HG03378 (cell line): ENCODE measurements around the gene AHDC1.

Experiments
- ATAC-seq: cut with Tn5 transposase; IDR thresholded peaks from one replicate; pipeline ENCODE4 v1.9.1; 2021; ENCODE audit warnings: mild to moderate bottlenecking, moderate library complexity; ENCODE audit not compliant: unreplicated experiment

The AHDC1 gene

DNA sequence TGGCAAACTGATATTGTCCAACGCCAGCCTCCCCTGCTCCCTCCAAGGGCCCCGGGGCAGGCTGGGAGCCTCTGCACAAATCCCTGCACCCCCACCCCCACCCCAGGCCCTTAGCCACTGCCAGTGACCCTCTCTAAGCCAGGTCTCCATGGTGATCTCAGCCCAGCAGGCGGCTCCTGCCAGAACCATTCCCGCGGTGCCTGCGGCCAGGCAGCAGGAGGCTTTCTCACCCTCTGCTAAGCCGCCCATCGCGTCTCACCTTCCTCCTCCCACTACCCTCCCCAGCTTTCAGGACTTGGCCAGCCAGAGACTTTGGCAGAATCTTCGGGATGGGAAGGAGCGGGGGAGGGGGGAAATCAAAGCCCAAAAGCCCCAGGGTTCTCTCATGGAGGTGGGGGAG lies 67.2 kb downstream of the AHDC1 start:
- no peak for ATAC-seq

DNA sequence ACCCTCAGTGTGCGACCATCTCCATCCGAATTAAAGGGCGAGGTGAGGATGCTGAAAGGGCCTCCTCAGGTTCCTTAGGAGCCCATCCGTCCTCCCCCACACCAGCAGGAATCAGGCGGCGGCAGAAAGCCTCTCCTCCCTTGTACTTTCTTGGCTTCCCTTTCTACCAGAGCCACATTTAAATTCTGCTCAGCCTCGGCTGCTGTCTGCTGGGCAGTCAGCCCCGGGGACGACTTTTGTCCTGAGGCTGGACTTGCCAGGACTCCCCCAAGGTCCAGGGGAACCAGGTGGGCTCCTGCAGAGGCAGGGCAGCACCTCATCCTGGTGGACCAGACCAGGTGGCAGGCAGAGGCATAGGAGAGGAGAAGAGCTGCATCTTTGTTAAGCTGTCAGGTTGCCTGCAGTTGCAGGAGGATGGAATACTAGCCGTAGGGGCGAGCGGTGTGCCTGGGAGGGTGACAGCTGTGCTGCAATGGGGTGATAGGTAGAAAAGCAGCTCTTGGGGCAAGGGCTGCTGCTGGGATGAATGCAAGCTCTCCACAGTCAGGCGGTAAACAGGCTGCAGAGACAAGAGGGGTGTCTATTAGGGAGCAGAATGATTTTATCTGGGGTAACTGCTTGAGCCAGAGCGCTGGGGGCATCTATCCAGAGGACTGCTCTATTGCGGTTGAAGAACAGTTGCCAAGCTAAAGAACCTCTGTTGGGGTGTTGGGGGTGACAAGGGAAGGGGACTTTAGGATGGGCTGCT lies 67.8 kb downstream of the AHDC1 start:
- no peak for ATAC-seq

DNA sequence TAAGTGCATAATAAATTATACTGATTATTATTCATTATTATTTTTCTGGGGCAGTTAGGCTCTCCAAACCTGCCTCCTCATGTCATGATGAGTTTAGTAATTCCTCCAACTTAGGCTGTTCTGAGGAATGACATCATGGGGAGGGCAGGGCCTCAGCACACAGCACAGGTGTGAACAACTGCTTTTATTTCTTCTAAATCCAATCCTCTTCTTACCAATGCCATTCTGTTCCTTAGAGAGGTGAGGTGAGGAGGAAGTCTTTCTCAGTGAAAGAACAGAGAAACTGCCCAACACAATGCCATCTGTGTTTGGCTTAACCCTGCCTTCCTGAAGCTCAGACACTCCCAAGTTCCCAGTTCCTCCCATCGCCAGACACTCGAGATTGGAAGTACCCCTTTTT lies 68.6 kb downstream of the AHDC1 start:
- ATAC-seq = no peak

DNA sequence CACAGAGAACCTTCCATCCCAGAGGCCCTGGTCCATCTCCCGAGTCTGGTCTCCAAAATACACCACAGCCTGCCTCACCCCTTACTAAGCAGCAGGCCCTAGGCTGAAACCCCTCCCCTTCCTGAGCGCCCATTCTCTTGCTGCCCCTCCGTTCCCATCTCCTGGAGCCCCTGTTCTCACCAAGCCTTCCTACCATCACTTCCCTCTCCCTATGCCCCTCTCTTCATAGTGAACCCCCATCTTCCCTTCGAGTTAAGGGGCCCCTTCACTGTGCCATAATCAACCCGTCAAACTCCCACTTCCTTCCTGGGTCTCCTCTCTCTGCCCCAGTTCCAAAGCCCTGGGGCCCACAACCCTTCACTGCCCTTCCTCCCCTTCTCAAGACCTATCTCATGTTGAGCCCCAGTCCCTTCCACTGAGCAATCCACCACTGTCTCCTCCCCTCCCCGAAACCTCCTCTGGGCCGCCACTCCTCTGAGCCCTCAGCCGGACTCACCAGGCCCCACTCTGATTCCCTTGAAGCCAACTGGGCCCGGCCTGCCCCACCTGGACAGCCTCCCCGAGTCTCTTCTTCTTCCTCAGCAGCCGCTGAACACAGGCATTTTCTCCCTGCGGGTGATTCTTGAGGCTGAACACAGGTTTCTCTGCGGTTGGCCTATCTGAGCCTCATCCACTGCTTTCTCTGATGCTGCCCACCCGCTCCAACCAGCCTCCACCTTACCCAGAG lies 71.8 kb downstream of the AHDC1 start:
- no peak for ATAC-seq

DNA sequence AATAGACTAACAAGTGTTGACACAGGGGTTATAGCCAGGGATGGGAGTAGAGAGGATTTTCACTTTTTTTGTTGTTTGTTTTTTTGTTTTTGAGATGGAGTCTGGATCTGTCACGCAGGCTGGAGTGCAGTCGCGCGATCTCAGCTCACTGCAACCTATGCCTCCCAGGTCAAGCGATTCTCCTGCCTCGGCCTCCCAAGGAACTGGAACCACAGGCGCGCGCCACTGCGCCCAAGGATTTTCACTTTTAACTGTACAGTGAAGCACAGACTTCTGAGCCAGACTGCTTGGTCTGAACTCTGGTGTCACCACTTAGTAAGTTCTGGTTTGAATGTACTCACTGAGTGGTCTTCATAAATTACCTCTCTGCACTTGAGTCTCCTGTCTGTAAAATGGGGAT lies 73.8 kb downstream of the AHDC1 start:
- no peak for ATAC-seq

DNA sequence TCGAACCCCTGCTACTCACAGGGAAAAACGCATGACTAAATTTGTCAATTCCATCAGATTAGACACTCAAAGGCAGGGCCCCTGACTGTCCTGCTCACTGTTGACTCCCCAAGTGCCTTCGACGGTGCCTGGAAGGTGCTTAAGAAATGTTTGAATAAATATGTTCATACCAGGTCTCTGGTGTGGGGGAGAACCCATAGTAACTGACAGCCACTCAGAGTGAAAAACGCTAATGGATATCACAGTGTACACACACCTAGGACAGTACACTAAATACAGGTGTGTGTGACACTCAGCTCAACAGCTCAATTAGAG lies 74.3 kb downstream of the AHDC1 start:
- ATAC-seq = no peak

DNA sequence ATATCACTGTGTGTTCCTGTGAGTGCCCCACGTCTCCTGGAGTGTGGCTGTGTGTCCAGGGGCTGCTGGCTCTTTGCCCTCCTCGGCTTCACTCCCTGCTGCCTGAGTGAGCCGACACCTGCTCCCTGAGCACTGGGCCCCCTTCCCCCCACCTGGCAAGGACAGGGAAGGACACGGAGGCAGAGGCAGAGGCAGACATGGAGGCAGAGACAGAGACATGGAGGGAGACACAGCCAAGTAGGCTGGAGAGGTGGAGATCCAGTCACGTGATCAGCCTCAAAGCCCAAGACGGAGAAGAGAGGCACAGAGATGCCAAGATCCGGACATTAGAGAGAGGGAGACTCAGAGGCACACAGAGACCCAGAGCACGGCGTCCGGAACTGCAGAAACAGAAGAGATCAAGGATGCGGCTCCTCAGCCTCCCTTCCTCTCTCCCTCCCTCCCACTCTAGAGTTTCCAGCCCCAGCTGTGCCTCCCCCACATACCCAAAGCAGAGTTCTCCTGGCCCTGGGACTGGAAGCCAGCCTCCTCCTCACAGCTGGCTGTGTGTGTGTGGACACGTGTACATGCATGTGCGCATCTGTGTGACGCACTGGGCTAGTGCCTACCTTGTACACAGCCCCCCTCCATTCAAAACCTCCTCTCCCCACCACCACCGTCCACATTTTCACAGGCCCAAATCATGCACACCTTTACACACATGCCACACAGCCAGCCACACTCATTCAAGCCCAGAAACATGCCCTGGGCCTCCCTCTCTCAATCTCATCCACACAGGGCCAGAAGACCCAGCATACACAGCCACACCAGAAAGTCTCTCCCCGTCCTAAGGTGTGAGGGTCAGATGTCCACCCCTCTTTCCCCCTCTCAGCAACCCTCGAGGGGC lies 74.9 kb downstream of the AHDC1 start:
- ATAC-seq = no peak

DNA sequence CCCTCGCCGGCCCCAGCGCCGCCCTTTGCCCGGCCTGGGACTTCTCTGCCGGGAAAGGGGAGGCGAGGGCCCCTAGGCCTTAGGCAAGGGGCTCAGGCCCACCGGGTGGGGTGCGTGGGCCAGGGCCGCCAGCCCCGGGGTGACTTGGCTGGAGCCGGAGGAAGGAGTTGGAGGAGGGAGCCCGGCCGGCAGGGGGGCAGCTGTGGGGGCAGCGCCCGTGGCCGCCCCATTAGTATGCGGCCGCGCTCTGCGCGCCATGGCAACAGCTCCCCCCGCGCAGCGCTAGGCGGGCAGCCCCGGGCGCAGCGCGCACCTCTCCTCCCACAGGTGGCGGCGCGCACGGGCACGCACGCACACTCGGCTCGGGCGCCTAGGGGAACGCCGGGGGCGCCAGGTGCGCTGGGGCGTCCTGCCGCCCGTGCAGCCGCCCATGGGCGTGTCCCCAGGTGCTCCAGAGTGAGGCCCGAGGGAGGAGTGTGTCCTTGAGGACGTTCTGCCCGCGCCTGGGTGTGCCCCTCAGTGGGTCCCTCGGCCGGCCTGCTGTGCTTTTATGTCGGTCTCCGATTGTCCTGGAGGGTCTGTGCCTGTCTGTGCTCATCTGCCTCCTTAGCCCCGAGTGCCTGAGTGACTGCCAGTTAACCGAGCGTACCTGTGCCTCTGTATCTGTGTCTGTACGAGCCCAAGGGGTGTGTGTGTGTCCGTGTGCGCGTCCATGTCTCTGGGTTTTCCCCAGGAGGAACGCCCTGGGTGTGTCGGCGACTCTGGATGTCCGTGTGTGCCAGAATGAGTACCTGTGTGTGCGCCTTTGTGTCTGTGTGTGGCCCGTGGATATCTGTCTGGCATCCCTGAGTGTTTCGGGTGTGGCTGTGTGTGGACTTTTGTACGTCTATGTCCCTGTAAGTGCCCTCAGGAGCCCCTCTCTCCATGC lies 75.8 kb downstream of the AHDC1 start:
- ATAC-seq = no peak

DNA sequence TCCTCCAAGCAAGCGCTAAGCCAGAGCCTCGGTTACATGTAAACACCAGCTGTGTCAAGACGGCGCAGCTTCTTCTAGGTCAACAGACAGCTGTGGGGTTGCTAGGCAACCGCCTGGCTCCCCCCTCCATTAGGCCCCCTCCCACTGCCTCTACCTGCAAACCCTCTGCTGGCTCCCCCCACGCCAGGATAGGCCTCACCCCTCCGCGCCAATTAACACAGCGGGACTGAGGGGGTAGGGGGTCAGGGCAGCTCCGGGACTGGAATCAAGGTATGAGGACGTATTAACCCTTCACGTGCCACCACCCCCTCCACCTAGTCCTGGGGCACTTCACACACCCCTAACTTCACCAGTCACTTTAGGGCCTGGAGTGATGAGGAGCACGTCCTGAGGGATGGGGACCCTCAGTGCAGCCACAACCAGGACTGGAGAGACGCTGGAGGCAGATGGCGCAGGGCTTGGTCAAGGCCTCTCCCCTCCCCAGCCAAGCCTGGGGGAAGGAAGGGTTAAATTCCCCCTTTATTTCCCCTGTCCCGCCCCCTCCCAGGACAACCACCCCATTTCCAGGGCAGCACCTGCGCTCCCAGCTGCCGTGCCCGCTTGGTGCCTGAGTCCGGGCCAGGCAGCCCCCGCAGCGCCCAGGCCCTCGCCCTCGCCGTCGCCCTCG lies 76.6 kb downstream of the AHDC1 start:
- no peak for ATAC-seq

DNA sequence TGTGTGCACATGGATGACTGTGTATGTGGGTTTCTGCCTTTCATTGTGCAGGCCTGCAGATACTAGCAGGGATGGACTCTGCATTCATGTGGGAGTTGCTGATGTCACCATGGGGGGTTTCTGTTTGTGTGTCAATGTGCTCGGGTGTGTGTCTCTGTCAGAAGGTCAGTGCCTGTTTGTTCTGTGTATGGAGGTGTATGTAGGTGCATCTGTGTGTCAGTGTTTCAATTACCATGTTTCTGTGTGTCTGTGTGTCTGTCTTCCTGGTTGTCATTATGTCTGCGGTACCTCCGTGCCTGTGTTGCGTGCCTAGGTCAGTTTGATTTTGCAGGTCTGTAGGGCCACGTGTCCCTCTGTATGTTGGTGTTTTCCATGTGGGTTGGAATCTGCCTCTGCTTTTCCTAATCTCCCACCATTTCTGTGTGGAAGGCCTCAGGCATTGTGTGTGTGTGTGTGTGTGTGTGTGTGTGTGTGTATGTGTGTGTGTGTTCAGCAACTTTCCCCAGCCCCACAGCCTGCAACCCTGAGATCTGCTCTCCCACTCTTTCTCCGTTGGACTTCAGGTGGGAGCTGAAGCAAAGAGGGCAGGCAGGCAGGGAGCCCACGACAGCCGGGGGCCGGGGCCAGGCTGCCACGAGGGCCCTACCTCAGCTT lies 77.2 kb downstream of the AHDC1 start:
- ATAC-seq = no peak

DNA sequence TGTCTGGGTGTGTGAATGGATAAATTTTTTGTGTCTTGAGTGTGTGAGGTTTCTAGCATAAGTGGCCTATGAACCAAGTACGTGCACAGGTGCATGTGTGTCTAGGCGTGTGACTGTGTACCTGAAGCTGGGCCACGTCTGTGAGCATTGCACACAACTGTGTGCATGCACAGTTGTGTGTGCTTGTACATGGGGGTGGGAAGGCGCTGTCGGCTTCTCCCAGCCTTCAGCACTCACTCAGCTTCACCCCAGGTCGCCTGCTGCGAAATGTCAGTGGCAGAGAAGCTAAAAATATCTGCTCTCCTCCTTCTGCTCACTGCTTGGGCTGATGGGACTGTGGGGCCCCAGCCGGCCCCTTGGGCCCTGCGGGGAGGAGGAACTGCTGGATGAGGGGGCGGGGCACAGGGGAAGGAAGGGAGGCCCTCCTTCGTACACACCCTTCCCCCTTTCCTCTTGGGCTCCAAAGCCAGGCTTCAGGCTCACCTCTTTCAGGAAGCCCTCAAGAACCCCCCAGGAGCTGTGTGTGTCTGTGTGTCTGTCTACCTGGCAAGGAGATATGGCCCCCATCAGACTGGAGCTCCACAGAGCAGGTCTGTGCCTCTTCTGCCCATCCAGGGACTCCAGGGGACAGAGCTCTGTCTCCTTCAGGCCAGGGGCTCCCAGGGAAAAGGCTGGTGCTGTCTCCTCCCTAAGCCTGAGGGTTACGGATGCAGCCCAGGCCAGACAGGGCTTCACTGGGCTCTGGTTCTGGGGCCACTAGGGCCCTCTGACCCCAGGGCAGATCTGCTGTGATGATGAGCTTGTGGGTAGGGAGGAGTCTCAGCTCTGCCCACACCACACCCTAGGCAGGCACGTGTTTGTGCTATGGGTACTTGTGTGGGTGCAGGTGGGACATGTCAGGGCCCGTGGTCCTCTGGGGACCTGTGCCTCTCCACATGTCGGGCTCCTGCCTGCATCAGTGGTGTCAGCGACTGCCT lies 78.4 kb downstream of the AHDC1 start:
- peak; percentile 39 for ATAC-seq

DNA sequence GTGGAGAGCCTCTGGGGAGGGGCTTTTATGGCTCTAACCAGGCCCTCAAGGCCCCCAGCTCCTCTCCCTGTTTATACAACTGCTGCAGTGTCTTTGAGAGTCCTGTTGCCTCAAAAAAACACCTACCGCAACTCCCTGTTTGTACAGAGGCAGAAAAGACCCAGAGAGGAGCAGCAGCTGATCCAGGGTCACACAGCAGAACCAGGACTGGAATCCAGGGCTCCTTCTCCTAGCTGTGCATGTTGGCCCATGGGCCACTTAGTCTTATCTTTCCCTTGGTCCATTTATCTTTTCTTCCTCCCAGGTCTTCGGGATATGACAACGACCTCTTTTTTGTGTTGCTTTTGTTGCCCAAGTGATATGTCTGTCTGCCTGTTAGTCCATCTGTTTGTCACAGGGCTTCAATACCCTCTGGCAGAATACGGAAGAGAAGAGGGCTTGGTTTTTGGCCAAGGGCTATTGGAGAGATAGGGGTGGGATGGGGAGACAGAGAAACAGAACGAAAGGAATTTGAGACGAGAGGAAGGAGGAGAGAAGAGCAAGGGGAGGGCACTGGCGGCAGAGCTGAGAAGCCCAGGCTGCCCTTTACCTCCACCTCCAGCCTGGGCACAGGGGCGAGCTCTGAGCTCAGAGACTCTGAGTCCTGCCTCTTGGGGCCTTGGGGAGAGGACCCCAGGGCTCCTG lies 80.5 kb downstream of the AHDC1 start:
- no peak for ATAC-seq

DNA sequence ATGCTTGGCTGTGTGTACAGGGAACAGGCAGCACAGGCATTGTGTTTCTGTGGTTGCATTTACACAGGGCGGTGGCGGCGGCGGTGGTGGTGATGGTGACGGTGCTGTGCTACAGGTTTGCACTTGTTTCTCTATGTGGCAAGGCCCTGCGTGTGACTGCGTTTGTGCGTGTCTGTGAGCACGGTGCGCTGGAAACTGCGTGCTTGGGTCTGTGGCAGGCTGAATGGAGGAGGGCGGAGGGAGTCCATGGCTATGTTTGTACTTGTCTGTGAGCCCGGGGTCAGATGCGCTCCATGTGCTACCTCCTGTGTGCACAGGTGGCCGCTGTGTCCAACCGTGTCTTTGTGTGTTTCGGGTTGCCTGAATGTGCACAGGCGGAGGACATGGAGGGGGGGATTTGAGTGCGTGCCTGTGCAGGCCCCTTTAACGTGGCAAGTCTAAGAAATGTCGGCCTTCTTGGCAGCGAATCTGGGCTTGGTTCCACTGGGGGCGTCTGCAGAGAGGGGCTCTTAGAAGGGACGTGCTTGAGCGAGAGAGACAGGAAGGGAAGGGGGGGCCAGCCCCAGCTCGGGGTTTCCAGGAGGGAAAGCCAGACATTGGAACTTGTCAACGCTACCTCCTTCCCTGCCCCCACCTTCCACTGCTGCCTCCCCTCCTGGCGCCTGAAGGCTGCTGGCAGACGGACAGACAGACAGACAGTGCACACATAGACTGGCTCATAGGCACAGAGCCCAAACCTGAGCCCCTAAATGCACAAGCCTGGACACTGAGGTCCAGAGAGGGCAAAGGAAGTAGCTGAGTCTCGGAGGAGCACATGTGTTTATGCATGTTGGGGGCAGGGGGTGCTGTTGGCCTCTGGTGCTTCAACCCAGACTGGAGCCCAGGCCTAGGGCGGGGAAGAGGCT lies 81.3 kb downstream of the AHDC1 start:
- no peak for ATAC-seq

DNA sequence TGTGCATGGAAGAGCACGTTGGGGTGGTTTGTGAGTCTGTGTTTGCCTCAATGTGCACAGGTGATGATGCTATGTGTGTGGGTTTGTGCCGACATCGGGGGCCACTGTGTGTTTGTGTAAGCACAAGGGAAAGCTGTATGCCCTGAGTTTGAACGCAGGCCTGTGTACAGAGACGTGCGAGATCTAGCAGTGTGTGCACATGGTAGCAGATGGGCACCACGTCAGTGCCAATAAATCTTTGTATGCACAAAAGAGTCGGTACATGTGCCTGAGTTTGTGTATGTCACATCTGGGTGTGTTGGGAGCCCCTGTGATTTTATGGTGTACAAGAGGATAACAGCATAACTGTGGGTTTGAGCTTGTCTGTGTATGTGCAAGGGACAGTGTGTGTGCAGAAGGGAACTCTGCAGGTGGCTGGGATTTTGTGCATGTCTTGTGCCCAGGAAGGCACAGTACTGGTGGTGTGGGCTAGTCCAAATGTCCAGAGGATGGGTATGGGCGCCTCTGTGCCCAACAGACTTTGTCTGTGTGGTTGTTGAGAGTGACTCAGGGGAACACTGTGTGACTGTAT lies 82.0 kb downstream of the AHDC1 start:
- ATAC-seq = no peak

DNA sequence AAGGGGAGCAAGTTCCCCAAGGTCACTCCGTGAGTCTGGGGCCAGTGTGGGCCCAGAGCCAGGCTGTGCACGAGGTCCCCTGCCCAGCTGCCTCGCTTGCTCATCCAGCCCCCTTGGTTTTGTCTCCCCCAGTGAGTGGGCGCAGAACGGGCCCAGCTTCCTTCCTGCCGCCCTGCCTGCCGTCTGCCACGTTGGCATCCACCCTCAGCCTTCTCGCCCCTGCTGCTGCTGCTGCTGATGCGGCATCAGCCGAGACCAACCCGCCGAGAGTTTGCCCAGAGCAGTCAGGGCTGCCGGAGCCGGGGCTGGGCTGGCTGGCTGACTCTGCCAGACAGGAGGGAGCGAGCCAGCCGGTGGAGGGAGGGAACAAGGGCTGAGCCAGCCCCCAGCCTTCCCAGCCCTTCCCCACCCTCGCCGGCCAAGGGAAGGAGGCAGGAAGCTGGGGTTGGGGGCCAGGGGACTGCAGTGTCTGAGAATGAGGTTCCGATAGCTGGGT lies 82.6 kb downstream of the AHDC1 start:
- no peak for ATAC-seq

DNA sequence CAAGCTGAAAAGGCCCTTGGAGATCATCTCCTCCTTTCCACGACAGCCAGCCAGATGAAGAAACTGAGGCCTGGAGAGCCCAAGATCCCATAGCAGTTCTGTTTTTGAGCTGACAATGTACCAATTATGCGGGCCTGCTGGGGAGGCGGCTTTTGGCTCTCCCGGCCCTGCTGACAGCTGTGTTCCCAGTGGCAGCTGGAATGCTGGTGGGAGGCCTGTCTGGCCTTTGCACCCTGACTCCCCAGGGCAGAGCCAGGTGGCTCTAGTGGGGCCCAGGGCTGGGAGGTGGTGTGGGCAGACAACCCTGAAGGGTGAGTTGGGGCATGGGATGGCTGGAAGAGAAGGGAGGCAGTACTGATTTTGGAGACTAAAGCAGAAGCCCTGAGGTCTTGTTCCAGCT lies 83.3 kb downstream of the AHDC1 start:
- no peak for ATAC-seq
